SK-N-SH (cell line): ENCODE results near the gene TRIM3. TPM values are rescaled to one million over a fixed set of nuclear protein-coding genes. Genes with fewer than 3 reads are reported as not detected.

Experiments
- CTCF ChIA-PET: fragments of 300-600, 350-600 bp; formaldehyde crosslinking; extraction: SDS; loops from one replicate; lab custom pipeline; 2021; lab: Yijun Ruan, JAX
- POLR2A ChIA-PET: fragments of 350-600 bp; sonication (Branson Sonifier 250); formaldehyde crosslinking; extraction: SDS; loops from one replicate; lab custom pipeline; 2020; ENCODE audit warnings: antibody characterized with exemption, inconsistent platforms; lab: Yijun Ruan, JAX
- DNase-seq: peaks from one replicate; pipeline ENCODE4 v3.0.0; 2012
- H2AFZ ChIP-seq: fragments of 200-600 bp; sonication (generic); 2 replicates; pipeline ENCODE4 v1.8.1; 2016; ENCODE audit warnings: antibody characterized with exemption, mild to moderate bottlenecking, low read depth
- H3F3A ChIP-seq: fragments of 200-600 bp; sonication (generic); replicated peaks from 2 replicates; pipeline ENCODE3; 2016; ENCODE audit warnings: antibody characterized with exemption, mild to moderate bottlenecking; ENCODE audit not compliant: insufficient read depth
- H3K27ac ChIP-seq, 2 experiments: fragments of 200-500 bp in 1 of 2; fragments of 200-600 bp in 1 of 2; sonication (Bioruptor generic) in 1 of 2; sonication (generic), shearing (Covaris generic) in 1 of 2; 2 replicates each; pipeline versions ENCODE4 v1.5.1 to v1.6.1; 2014 to 2016; ENCODE audit warnings: low read depth in 2 of 2, inconsistent platforms in 1 of 2, low read length in 1 of 2, mild to moderate bottlenecking in 1 of 2, mixed read lengths in 1 of 2
- H3K27me3 ChIP-seq: fragments of 200-600 bp; sonication (generic), shearing (Covaris generic); 2 replicates; pipeline ENCODE4 v1.6.1; 2016; ENCODE audit warnings: mixed run types; ENCODE audit not compliant: insufficient read depth
- H3K36me3 ChIP-seq, 2 experiments: fragments of 200-500 bp in 1 of 2; fragments of 200-600 bp in 1 of 2; sonication (Bioruptor generic) in 1 of 2; sonication (generic) in 1 of 2; replicated peaks in 1 of 2; 2 replicates each; pipeline versions ENCODE3 to v1.5.1; 2014 to 2016; ENCODE audit warnings: low read length in 1 of 2, mild to moderate bottlenecking in 1 of 2; ENCODE audit not compliant: insufficient read depth in 2 of 2, control insufficient read depth in 1 of 2
- H3K4me1 ChIP-seq, 2 experiments: fragments of 200-500 bp in 1 of 2; fragments of 200-600 bp in 1 of 2; sonication (Bioruptor generic) in 1 of 2; sonication (generic), shearing (Covaris generic) in 1 of 2; 2 replicates each; pipeline versions ENCODE4 v1.5.1 to v1.6.1; 2014 to 2016; ENCODE audit warnings: low read depth in 1 of 2, low read length in 1 of 2, mixed run types in 1 of 2; ENCODE audit not compliant: insufficient read depth in 2 of 2, control insufficient read depth in 1 of 2
- H3K4me2 ChIP-seq: fragments of 200-600 bp; sonication (generic), shearing (Covaris generic); 2 replicates; pipeline ENCODE4 v1.6.1; 2017; ENCODE audit warnings: mixed run types
- H3K4me3 ChIP-seq, 2 experiments: fragments of 200-500 bp in 1 of 2; fragments of 200-600 bp in 1 of 2; sonication (Bioruptor generic) in 1 of 2; sonication (generic), shearing (Covaris generic) in 1 of 2; 2 replicates each; pipeline versions ENCODE4 v1.5.1 to v1.8.1; 2014 to 2016; ENCODE audit warnings: low read depth in 2 of 2, inconsistent platforms in 1 of 2, low read length in 1 of 2, mild to moderate bottlenecking in 1 of 2, mixed read lengths in 1 of 2, moderate library complexity in 1 of 2
- H3K79me2 ChIP-seq: fragments of 200-600 bp; sonication (generic); 2 replicates; pipeline ENCODE4 v1.8.1; 2017; ENCODE audit warnings: mild to moderate bottlenecking; ENCODE audit not compliant: insufficient read depth
- H3K9ac ChIP-seq: fragments of 200-600 bp; sonication (generic); 2 replicates; pipeline ENCODE4 v1.6.1; 2017; ENCODE audit warnings: mixed run types
- H3K9me2 ChIP-seq: fragments of 200-600 bp; sonication (generic); 2 replicates; pipeline ENCODE4 v1.6.1; 2017; ENCODE audit warnings: mixed run types
- H3K9me3 ChIP-seq: fragments of 200-600 bp; sonication (generic); 2 replicates; pipeline ENCODE4 v1.6.1; 2017; ENCODE audit warnings: mixed run types, mild to moderate bottlenecking, moderate library complexity
- H4K20me1 ChIP-seq: fragments of 200-600 bp; sonication (generic); 2 replicates; pipeline ENCODE4 v1.6.1; 2017; ENCODE audit warnings: mild to moderate bottlenecking, mixed run types; ENCODE audit not compliant: insufficient read depth
- ELF1 ChIP-seq: IDR thresholded peaks from 2 replicates; pipeline ENCODE4 v1.4.0; 2012
- GATA2 ChIP-seq: sonication (generic); formaldehyde crosslinking; IDR thresholded peaks from 2 replicates; pipeline ENCODE4 v1.5.0; 2020; ENCODE audit warnings: mild to moderate bottlenecking, missing genetic modification reagents
- JUND ChIP-seq: IDR thresholded peaks from 2 replicates; pipeline ENCODE4 v1.4.0; 2012
- MEF2A ChIP-seq: IDR thresholded peaks from 2 replicates; pipeline ENCODE4 v1.4.0; 2012; ENCODE audit warnings: low read depth, borderline replicate concordance
- RXRA ChIP-seq: IDR thresholded peaks from 2 replicates; pipeline ENCODE4 v1.4.0; 2012; ENCODE audit warnings: low read depth, mild to moderate bottlenecking, borderline replicate concordance
- TCF12 ChIP-seq: IDR thresholded peaks from 2 replicates; pipeline ENCODE4 v1.4.0; 2012
- TEAD4 ChIP-seq: IDR thresholded peaks from 2 replicates; pipeline ENCODE4 v1.4.0; 2012; ENCODE audit warnings: mild to moderate bottlenecking, borderline replicate concordance; ENCODE audit not compliant: insufficient read depth
- WGBS: methylation state at CpG from one replicate; pipeline ENCODE4 v1.1.6; 2017; ENCODE audit warnings: low lambda C conversion rate; 5-methylcytosine and 5-hydroxymethylcytosine counted together
- polyA plus RNA-seq, 3 experiments: library from polyadenylated mRNA; depleted of rRNA; stranded (reverse); fragments of >200 nt; gene quantifications; 2 replicates each; pipeline ENCODE4 v1.2.3, GENCODE V29; 2012
- TF ChIP-seq, protein P1 (sequence below): fragments of 150-350 bp; IDR thresholded peaks from 2 replicates; pipeline ENCODE4 v1.6.1; 2016; ENCODE audit warnings: mild to moderate bottlenecking, low read depth, low read length
- TF ChIP-seq, protein P2 (sequence below): fragments of 150-350 bp; IDR thresholded peaks from 2 replicates; pipeline ENCODE4 v1.6.1; 2017; ENCODE audit warnings: antibody characterized with exemption, low read length, low read depth, borderline replicate concordance
- TF ChIP-seq, protein P3 (sequence below): IDR thresholded peaks from 2 replicates; pipeline ENCODE4 v1.4.0; 2012; ENCODE audit warnings: low read depth, borderline replicate concordance
- TF ChIP-seq, protein P4 (sequence below): IDR thresholded peaks from 2 replicates; pipeline ENCODE4 v1.4.0; 2012; ENCODE audit warnings: low read depth, borderline replicate concordance
- TF ChIP-seq, protein P5 (sequence below): IDR thresholded peaks from 2 replicates; pipeline ENCODE4; 2012
- TF ChIP-seq, protein P6 (sequence below): IDR thresholded peaks from 2 replicates; pipeline ENCODE4 v1.4.0; 2012; ENCODE audit warnings: low read depth

Gene TRIM3
- polyA plus RNA-seq, 1 of the 3 experiments (the other 2 are of a cell fraction) = 22.8 TPM

DNA sequence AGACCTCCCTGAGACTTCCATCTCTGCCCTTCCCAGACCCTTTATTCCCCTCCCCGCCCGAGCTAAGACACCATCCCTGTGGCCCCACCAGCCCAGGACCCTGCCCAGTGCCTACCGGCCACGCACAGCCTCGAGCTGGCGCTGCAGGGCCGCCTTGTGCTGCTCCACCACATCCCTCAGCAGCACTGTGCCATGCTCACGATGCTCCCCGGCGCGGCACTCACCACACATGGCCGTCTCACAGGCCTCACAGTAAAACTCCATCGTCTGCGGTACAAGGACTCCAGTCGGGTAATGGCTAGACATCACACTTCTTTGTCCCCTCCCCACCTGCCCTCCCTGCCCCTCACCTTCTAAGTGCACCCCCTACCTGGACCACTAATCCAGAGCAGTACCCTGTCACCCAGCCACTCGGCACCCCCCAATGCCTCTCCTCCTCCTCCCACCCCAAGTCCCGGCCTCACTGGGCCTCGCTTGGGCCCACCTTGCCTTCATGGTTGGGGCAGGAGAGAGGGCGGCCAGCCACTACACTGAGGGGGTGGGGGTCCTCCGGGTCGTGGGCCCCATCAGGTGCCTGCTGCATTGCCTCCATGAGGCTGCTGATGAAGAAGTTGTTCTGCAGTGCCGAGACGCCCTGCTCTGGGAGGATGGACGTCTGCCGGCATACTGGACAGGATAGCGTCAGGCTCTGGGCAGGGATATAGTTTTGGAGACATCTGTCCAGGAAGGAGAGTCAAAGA, 16.0 kb downstream of the TRIM3 start:
- H4K20me1 ChIP-seq = no peaks in the 10 kb centered on the region
- no peaks in the 10 kb centered on the region for H3F3A ChIP-seq
- POLR2A ChIA-PET = no interaction called here
- H3K4me3 ChIP-seq = no peak overlapping the region
- DNase-seq = no peak
- no peaks in the 10 kb centered on the region for H3K9me3 ChIP-seq
- H3K4me1 ChIP-seq = no peaks in the 10 kb centered on the region
- no peaks in the 10 kb centered on the region for H3K27me3 ChIP-seq
- H3K9ac ChIP-seq = no peak overlapping the region
- no peaks in the 10 kb centered on the region for H3K9me2 ChIP-seq
- H3K79me2 ChIP-seq = no peaks in the 10 kb centered on the region
- WGBS = 97% methylated on average over 19 of the region's 26 CpGs
- CTCF ChIA-PET = interaction anchor here (6.2 kb wide), 1 partner anchor 14 kb away, joined by 51 read pairs; no protein-coding TSS in a partner anchor
- peaks cover 19 to 49% of the 10 kb centered on the region in 2 experiments for H3K36me3 ChIP-seq
- H3K4me2 ChIP-seq = no peak overlapping the region
- TF ChIP-seq, protein P1, sequence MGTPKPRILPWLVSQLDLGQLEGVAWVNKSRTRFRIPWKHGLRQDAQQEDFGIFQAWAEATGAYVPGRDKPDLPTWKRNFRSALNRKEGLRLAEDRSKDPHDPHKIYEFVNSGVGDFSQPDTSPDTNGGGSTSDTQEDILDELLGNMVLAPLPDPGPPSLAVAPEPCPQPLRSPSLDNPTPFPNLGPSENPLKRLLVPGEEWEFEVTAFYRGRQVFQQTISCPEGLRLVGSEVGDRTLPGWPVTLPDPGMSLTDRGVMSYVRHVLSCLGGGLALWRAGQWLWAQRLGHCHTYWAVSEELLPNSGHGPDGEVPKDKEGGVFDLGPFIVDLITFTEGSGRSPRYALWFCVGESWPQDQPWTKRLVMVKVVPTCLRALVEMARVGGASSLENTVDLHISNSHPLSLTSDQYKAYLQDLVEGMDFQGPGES = no peak
- TF ChIP-seq MEF2A (no peak), TCF12 (no peak), TEAD4 (no peak), ELF1 (no peak), JUND (no peak), RXRA (no peak), GATA2 (CRISPR knock-in tag) (no peak)
- TF ChIP-seq, protein P2, sequence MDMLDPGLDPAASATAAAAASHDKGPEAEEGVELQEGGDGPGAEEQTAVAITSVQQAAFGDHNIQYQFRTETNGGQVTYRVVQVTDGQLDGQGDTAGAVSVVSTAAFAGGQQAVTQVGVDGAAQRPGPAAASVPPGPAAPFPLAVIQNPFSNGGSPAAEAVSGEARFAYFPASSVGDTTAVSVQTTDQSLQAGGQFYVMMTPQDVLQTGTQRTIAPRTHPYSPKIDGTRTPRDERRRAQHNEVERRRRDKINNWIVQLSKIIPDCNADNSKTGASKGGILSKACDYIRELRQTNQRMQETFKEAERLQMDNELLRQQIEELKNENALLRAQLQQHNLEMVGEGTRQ = no peak
- TF ChIP-seq, protein P3, sequence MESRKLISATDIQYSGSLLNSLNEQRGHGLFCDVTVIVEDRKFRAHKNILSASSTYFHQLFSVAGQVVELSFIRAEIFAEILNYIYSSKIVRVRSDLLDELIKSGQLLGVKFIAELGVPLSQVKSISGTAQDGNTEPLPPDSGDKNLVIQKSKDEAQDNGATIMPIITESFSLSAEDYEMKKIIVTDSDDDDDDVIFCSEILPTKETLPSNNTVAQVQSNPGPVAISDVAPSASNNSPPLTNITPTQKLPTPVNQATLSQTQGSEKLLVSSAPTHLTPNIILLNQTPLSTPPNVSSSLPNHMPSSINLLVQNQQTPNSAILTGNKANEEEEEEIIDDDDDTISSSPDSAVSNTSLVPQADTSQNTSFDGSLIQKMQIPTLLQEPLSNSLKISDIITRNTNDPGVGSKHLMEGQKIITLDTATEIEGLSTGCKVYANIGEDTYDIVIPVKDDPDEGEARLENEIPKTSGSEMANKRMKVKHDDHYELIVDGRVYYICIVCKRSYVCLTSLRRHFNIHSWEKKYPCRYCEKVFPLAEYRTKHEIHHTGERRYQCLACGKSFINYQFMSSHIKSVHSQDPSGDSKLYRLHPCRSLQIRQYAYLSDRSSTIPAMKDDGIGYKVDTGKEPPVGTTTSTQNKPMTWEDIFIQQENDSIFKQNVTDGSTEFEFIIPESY = no peak
- TF ChIP-seq, protein P4, sequence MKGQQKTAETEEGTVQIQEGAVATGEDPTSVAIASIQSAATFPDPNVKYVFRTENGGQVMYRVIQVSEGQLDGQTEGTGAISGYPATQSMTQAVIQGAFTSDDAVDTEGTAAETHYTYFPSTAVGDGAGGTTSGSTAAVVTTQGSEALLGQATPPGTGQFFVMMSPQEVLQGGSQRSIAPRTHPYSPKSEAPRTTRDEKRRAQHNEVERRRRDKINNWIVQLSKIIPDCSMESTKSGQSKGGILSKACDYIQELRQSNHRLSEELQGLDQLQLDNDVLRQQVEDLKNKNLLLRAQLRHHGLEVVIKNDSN = no peak
- TF ChIP-seq, protein P5, sequence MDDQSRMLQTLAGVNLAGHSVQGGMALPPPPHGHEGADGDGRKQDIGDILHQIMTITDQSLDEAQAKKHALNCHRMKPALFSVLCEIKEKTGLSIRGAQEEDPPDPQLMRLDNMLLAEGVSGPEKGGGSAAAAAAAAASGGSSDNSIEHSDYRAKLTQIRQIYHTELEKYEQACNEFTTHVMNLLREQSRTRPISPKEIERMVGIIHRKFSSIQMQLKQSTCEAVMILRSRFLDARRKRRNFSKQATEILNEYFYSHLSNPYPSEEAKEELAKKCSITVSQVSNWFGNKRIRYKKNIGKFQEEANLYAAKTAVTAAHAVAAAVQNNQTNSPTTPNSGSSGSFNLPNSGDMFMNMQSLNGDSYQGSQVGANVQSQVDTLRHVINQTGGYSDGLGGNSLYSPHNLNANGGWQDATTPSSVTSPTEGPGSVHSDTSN = no peak
- TF ChIP-seq, protein P6, sequence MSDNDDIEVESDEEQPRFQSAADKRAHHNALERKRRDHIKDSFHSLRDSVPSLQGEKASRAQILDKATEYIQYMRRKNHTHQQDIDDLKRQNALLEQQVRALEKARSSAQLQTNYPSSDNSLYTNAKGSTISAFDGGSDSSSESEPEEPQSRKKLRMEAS = no peak
- no peak overlapping the region for H3K27ac ChIP-seq
- no peak overlapping the region for H2AFZ ChIP-seq
